Mesenchymal stem cell (in vitro differentiated cells and primary cell): ENCODE data around the gene FOLR1.

Source experiments
- DNase-seq: peaks from one replicate; pipeline ENCODE4 v3.0.0-alpha.2; 2013
- H2AFZ ChIP-seq: one replicate; pipeline ENCODE4 v1.6.1; 2013; ENCODE audit warnings: low read depth, mild to moderate bottlenecking, control low read depth, inconsistent platforms, low read length, moderate library complexity
- H2AK5ac ChIP-seq: 2 replicates; pipeline ENCODE4 v1.6.1; 2013; ENCODE audit warnings: low read length, moderate library complexity, mild to moderate bottlenecking, inconsistent platforms; ENCODE audit not compliant: severe bottlenecking
- H2BK120ac ChIP-seq: one replicate; pipeline ENCODE4 v1.6.1; 2013; ENCODE audit warnings: low read depth, mild to moderate bottlenecking, inconsistent platforms, low read length, moderate library complexity
- H2BK12ac ChIP-seq, 2 experiments: one replicate each; pipeline ENCODE4 v1.6.1; 2013; ENCODE audit warnings: inconsistent platforms in 2 of 2, low read length in 2 of 2, mild to moderate bottlenecking in 2 of 2, moderate library complexity in 2 of 2, control low read depth in 1 of 2
- H2BK15ac ChIP-seq: one replicate; pipeline ENCODE4 v1.6.1; 2013; ENCODE audit warnings: mild to moderate bottlenecking, low read depth, inconsistent platforms; ENCODE audit not compliant: poor library complexity, severe bottlenecking
- H2BK5ac ChIP-seq: 2 replicates; pipeline ENCODE4 v1.6.1; 2013; ENCODE audit warnings: low read depth, mild to moderate bottlenecking, low read length, control low read depth, inconsistent platforms; ENCODE audit not compliant: poor library complexity, severe bottlenecking
- H3K14ac ChIP-seq, 2 experiments: one replicate each; pipeline ENCODE4 v1.6.1; 2013; ENCODE audit warnings: inconsistent platforms in 2 of 2, low read length in 2 of 2, control low read depth in 1 of 2, mild to moderate bottlenecking in 1 of 2, moderate library complexity in 1 of 2
- H3K18ac ChIP-seq, 2 experiments: one replicate each; pipeline ENCODE4 v1.6.1; 2013; ENCODE audit warnings: inconsistent platforms in 2 of 2, low read length in 2 of 2, control low read depth in 1 of 2, low read depth in 1 of 2, mild to moderate bottlenecking in 1 of 2
- H3K23ac ChIP-seq, 2 experiments: one replicate each; pipeline ENCODE4 v1.6.1; 2013; ENCODE audit warnings: inconsistent platforms in 2 of 2, low read length in 2 of 2, mild to moderate bottlenecking in 2 of 2, moderate library complexity in 2 of 2, control low read depth in 1 of 2
- H3K27ac ChIP-seq: 2 replicates; pipeline ENCODE4 v1.5.1; 2013; ENCODE audit warnings: mild to moderate bottlenecking, moderate library complexity, low read length, control low read depth, inconsistent platforms; ENCODE audit not compliant: poor library complexity, severe bottlenecking
- H3K27me3 ChIP-seq, 2 experiments: 2 replicates each; pipeline versions ENCODE4 v1.6.1 to v1.7.0; 2013; ENCODE audit warnings: low read length in 2 of 2, mild to moderate bottlenecking in 2 of 2, moderate library complexity in 2 of 2, control low read depth in 1 of 2, inconsistent platforms in 1 of 2; ENCODE audit not compliant: control insufficient read depth in 1 of 2, insufficient read depth in 1 of 2
- H3K36me3 ChIP-seq, 2 experiments: 2 replicates each; pipeline versions ENCODE4 v1.6.1 to v1.7.0; 2013; ENCODE audit warnings: low read length in 2 of 2, control low read depth in 1 of 2, inconsistent platforms in 1 of 2, low read depth in 1 of 2, mild to moderate bottlenecking in 1 of 2; ENCODE audit not compliant: insufficient read depth in 2 of 2, control insufficient read depth in 1 of 2
- H3K4ac ChIP-seq, 2 experiments: one replicate each; pipeline ENCODE4 v1.6.1; 2013; ENCODE audit warnings: inconsistent platforms in 2 of 2, low read length in 2 of 2, mild to moderate bottlenecking in 2 of 2, moderate library complexity in 2 of 2, control low read depth in 1 of 2, low read depth in 1 of 2
- H3K4me1 ChIP-seq: 2 replicates; pipeline ENCODE4 v1.6.1; 2013; ENCODE audit warnings: low read depth, low read length, control low read depth; ENCODE audit not compliant: control insufficient read depth, insufficient read depth
- H3K4me2 ChIP-seq: 2 replicates; pipeline ENCODE4 v1.6.1; 2013; ENCODE audit warnings: low read length, mild to moderate bottlenecking, inconsistent platforms; ENCODE audit not compliant: poor library complexity, severe bottlenecking
- H3K4me3 ChIP-seq, 2 experiments: 2 replicates each; pipeline versions ENCODE4 v1.5.1 to v1.7.0; 2013; ENCODE audit warnings: low read length in 2 of 2, mild to moderate bottlenecking in 2 of 2, control low read depth in 1 of 2, low read depth in 1 of 2; ENCODE audit not compliant: insufficient read depth in 1 of 2
- H3K79me1 ChIP-seq: replicated peaks from 2 replicates; pipeline ENCODE4 v1.6.1; 2013; ENCODE audit warnings: mild to moderate bottlenecking, control low read depth, low read length, inconsistent platforms; ENCODE audit not compliant: poor library complexity, severe bottlenecking
- H3K9ac ChIP-seq: 2 replicates; pipeline ENCODE4 v1.7.0; 2013; ENCODE audit warnings: mild to moderate bottlenecking, low read length, moderate library complexity
- H3K9me3 ChIP-seq: 2 replicates; pipeline ENCODE4 v1.7.0; 2013; ENCODE audit warnings: mild to moderate bottlenecking, low read length; ENCODE audit not compliant: control insufficient read depth
- H4K8ac ChIP-seq: one replicate; pipeline ENCODE4 v1.6.1; 2013; ENCODE audit warnings: inconsistent platforms, mild to moderate bottlenecking, low read length, moderate library complexity
- H4K91ac ChIP-seq: one replicate; pipeline ENCODE4 v1.6.1; 2013; ENCODE audit warnings: mild to moderate bottlenecking, low read length, inconsistent platforms
- WGBS: methylation state at CpG from one replicate; pipeline ENCODE4 v1.1.7; 2013; ENCODE audit warnings: mixed read lengths; 5-methylcytosine and 5-hydroxymethylcytosine counted together

The FOLR1 gene

GRCh38 chr11:72174302-72175070, 17.5 kb upstream of the FOLR1 start:
- no peak overlapping the region for H3K4me3 ChIP-seq
- no peak overlapping the region for H2AK5ac ChIP-seq
- H3K79me1 ChIP-seq: no peaks in the 10 kb centered on the region
- H2BK12ac ChIP-seq: no peak overlapping the region
- peaks cover 0 to 13% of the 10 kb centered on the region in 2 experiments for H3K27me3 ChIP-seq
- H3K36me3 ChIP-seq: no peaks in the 10 kb centered on the region
- no peak overlapping the region for H2AFZ ChIP-seq
- H2BK15ac ChIP-seq: no peak overlapping the region
- H3K9me3 ChIP-seq: no peaks in the 10 kb centered on the region
- no peak for DNase-seq
- peak overlapping the region; percentile 35 for H4K91ac ChIP-seq
- H3K14ac ChIP-seq: no peak overlapping the region
- no peak overlapping the region for H3K4me2 ChIP-seq
- H3K4me1 ChIP-seq: no peaks in the 10 kb centered on the region
- H2BK120ac ChIP-seq: no peak overlapping the region
- H3K9ac ChIP-seq: no peak overlapping the region
- H3K4ac ChIP-seq: no peak overlapping the region
- no peak overlapping the region for H3K27ac ChIP-seq
- H2BK5ac ChIP-seq: no peak overlapping the region
- 90% methylated on average over 7 of the region's 8 CpGs for WGBS
- no peak overlapping the region for H3K23ac ChIP-seq
- no peak overlapping the region for H3K18ac ChIP-seq
- no peak overlapping the region for H4K8ac ChIP-seq

GRCh38 chr11:72177656-72178055, 14.3 kb upstream of the FOLR1 start:
- Histone ChIP-seq H3K4me3 (no peak overlapping the region), H2BK12ac (no peak overlapping the region), H4K8ac (no peak overlapping the region), H2BK120ac (no peak overlapping the region), H3K9me3 (no peaks in the 10 kb centered on the region), H3K4ac (no peak overlapping the region), H3K4me1 (no peaks in the 10 kb centered on the region), H3K27ac (no peak overlapping the region), H4K91ac (no peak overlapping the region), H3K79me1 (no peaks in the 10 kb centered on the region), H3K4me2 (no peak overlapping the region), H3K9ac (no peak overlapping the region), H2BK15ac (no peak overlapping the region), H2BK5ac (no peak overlapping the region), H3K36me3 (no peaks in the 10 kb centered on the region), H3K23ac (no peak overlapping the region), H3K27me3 (peaks cover 14 to 18% of the 10 kb centered on the region in 2 experiments), H3K18ac (no peak overlapping the region), H2AK5ac (no peak overlapping the region), H2AFZ (no peak overlapping the region), H3K14ac (no peak overlapping the region)
- WGBS: 92% methylated on average over 6 of the region's 6 CpGs
- DNase-seq: no peak

GRCh38 chr11:72179049-72179803, 12.7 kb upstream of the FOLR1 start:
- Histone ChIP-seq H3K27ac (no peak overlapping the region), H3K4me3 (no peak overlapping the region), H2AK5ac (no peak overlapping the region), H2BK15ac (no peak overlapping the region), H4K91ac (no peak overlapping the region), H2BK5ac (no peak overlapping the region), H3K79me1 (no peaks in the 10 kb centered on the region), H2BK12ac (no peak overlapping the region), H3K4me2 (no peak overlapping the region), H3K4me1 (no peaks in the 10 kb centered on the region), H3K4ac (no peak overlapping the region), H3K23ac (no peak overlapping the region), H2BK120ac (no peak overlapping the region), H4K8ac (no peak overlapping the region), H3K9me3 (no peaks in the 10 kb centered on the region), H2AFZ (no peak overlapping the region), H3K36me3 (no peaks in the 10 kb centered on the region), H3K27me3 (peaks cover 14 to 18% of the 10 kb centered on the region in 2 experiments), H3K14ac (no peak overlapping the region), H3K18ac (no peak overlapping the region), H3K9ac (no peak overlapping the region)
- 69% methylated on average over 2 of the region's 7 CpGs for WGBS
- no peak for DNase-seq

GRCh38 chr11:72179804-72180396, 12.0 kb upstream of the FOLR1 start:
- H2AK5ac ChIP-seq: no peak overlapping the region
- H3K4me3 ChIP-seq: no peak overlapping the region
- H3K18ac ChIP-seq: no peak overlapping the region
- H3K9me3 ChIP-seq: no peaks in the 10 kb centered on the region
- H3K27me3 ChIP-seq: peaks cover 14 to 18% of the 10 kb centered on the region in 2 experiments
- no peaks in the 10 kb centered on the region for H3K79me1 ChIP-seq
- H3K4ac ChIP-seq: no peak overlapping the region
- H3K14ac ChIP-seq: no peak overlapping the region
- no peak overlapping the region for H2BK15ac ChIP-seq
- no peak overlapping the region for H4K91ac ChIP-seq
- 81% methylated on average over 2 of the region's 4 CpGs for WGBS
- H3K4me2 ChIP-seq: no peak overlapping the region
- H3K4me1 ChIP-seq: no peaks in the 10 kb centered on the region
- H2BK12ac ChIP-seq: no peak overlapping the region
- no peak overlapping the region for H2AFZ ChIP-seq
- DNase-seq: no peak
- H3K36me3 ChIP-seq: no peaks in the 10 kb centered on the region
- H3K9ac ChIP-seq: no peak overlapping the region
- no peak overlapping the region for H2BK5ac ChIP-seq
- H3K23ac ChIP-seq: no peak overlapping the region
- H3K27ac ChIP-seq: no peak overlapping the region
- H4K8ac ChIP-seq: no peak overlapping the region
- H2BK120ac ChIP-seq: no peak overlapping the region
